Measurements from ENCODE around the gene CYB561A3. TPM values are rescaled to one million over a fixed set of nuclear protein-coding genes. Genes with fewer than 3 reads are reported as not detected.
A peak's percentile ranks its signal among the peaks of the same experiment; 100 is the strongest.
"Not testable (repeated sequence)": the region's sequence is repeated elsewhere in the genome, so short reads cannot be mapped to it uniquely, and the experiment has no call there.

CYB561A3 gene
- 10 to 100 TPM; 26.6 to 32.9 (median 28.6) TPM for polyA plus RNA-seq (ENCODE audit: insufficient read length in 4 of 4)

GRCh38 chr11:61361741-61362541, at the start of gene CYB561A3, which contains the start of gene TMEM138:
CYB561A3 (minus strand) TSS chr11:61361882; CDS start chr11:61356713, 5,169 bp downstream.
TMEM138 (plus strand) TSS chr11:61362374; CDS start chr11:61364391, 2,017 bp downstream.
- DNase-seq (ENCODE audit: low read depth in 4 of 4, low spot score in 3 of 4), result peak; percentile 82 to 88 (median 85)

GRCh38 chr11:61406991-61407728, 45.5 kb upstream of the CYB561A3 start:
- no peak for DNase-seq (ENCODE audit: low read depth in 4 of 4, low spot score in 3 of 4)

- no peak for DNase-seq (ENCODE audit: low read depth in 4 of 4, low spot score in 3 of 4)
Observed at GRCh38 chr11:61406067-61406466, 44.4 kb upstream of the CYB561A3 start.

- DNase-seq (ENCODE audit: low read depth in 4 of 4, low spot score in 3 of 4), result no peak
Observed at GRCh38 chr11:61404641-61405040, 43.0 kb upstream of the CYB561A3 start.

- no peak for DNase-seq (ENCODE audit: low read depth in 4 of 4, low spot score in 3 of 4)
Observed at GRCh38 chr11:61404103-61404502, 42.4 kb upstream of the CYB561A3 start.

GRCh38 chr11:61403658-61404057, 42.0 kb upstream of the CYB561A3 start:
- no peak for DNase-seq (ENCODE audit: low read depth in 4 of 4, low spot score in 3 of 4)

GRCh38 chr11:61401573-61401972, 39.9 kb upstream of the CYB561A3 start:
- DNase-seq (ENCODE audit: low read depth in 4 of 4, low spot score in 3 of 4), result no peak

- DNase-seq (ENCODE audit: low read depth in 4 of 4, low spot score in 3 of 4), result no peak
Observed at GRCh38 chr11:61401173-61401572, 39.5 kb upstream of the CYB561A3 start.

GRCh38 chr11:61392981-61393595, 31.4 kb upstream of the CYB561A3 start:
- DNase-seq (ENCODE audit: low read depth in 4 of 4, low spot score in 3 of 4), result no peak

- DNase-seq (ENCODE audit: low read depth in 4 of 4, low spot score in 3 of 4), result no peak
Observed at GRCh38 chr11:61390161-61390560, 28.5 kb upstream of the CYB561A3 start.

GRCh38 chr11:61384271-61385242, 22.9 kb upstream of the CYB561A3 start:
- DNase-seq (ENCODE audit: low read depth in 4 of 4, low spot score in 3 of 4), result no peak

- DNase-seq (ENCODE audit: low read depth in 4 of 4, low spot score in 3 of 4), result not testable (repeated sequence)
Observed at GRCh38 chr11:61383859-61384258, 22.2 kb upstream of the CYB561A3 start.

GRCh38 chr11:61380884-61381283, 19.2 kb upstream of the CYB561A3 start:
- DNase-seq (ENCODE audit: low read depth in 4 of 4, low spot score in 3 of 4), result no peak

- no peak for DNase-seq (ENCODE audit: low read depth in 4 of 4, low spot score in 3 of 4)
Observed at GRCh38 chr11:61378713-61379313, 17.1 kb upstream of the CYB561A3 start.

GRCh38 chr11:61377461-61378160, 15.9 kb upstream of the CYB561A3 start:
- no peak for DNase-seq (ENCODE audit: low read depth in 4 of 4, low spot score in 3 of 4)

- no peak for DNase-seq (ENCODE audit: low read depth in 4 of 4, low spot score in 3 of 4)
Observed at GRCh38 chr11:61375761-61376108, 14.1 kb upstream of the CYB561A3 start.

- no peak for DNase-seq (ENCODE audit: low read depth in 4 of 4, low spot score in 3 of 4)
Observed at GRCh38 chr11:61372659-61373420, 11.2 kb upstream of the CYB561A3 start.

GRCh38 chr11:61370349-61371005, 8.8 kb upstream of the CYB561A3 start:
- no peak for DNase-seq (ENCODE audit: low read depth in 4 of 4, low spot score in 3 of 4)
